ENCODE measurements around the gene CCNI2.

GRCh38 chr5:132800545-132800944 lies 53.3 kb downstream of the CCNI2 start:
- TF ChIP-seq POLR2A (IDR thresholded peaks at IDR 0.05) (no peak), POLR2AphosphoS5 (IDR thresholded peaks at IDR 0.05) (no peak)
